Activated CD8-positive, alpha-beta T cell treated with anti-CD3 and anti-CD28 coated beads for 36 hours (primary cell): ENCODE results near the gene ZNF555. TPM values are rescaled to one million over a fixed set of nuclear protein-coding genes. Genes with fewer than 3 reads are reported as not detected.

Source experiments
- ATAC-seq: fragments of 200-7000 bp; cut with Tn5 transposase; one replicate; pipeline ENCODE4 v1.10.0; 2021; ENCODE audit warnings: mild to moderate bottlenecking, moderate library complexity
- CTCF ChIA-PET: fragments of 350-600 bp; sonication (Branson Sonifier 250); formaldehyde crosslinking; loops from one replicate; lab custom pipeline; 2021; ENCODE audit warnings: antibody characterized with exemption; lab: Charles Lee
- POLR2A ChIA-PET: fragments of 350-600 bp; sonication (Branson Sonifier 250); formaldehyde crosslinking; loops from one replicate; lab custom pipeline; 2021; ENCODE audit warnings: antibody characterized with exemption; lab: Charles Lee
- DNase-seq: peaks from one replicate; pipeline ENCODE4 v3.0.0-alpha.2; 2020
- H3K27ac Mint-ChIP-seq: one replicate; pipeline ENCODE4 v1.8.0; 2021; ENCODE audit warnings: mild to moderate bottlenecking, mixed read lengths
- H3K27me3 Mint-ChIP-seq: one replicate; pipeline ENCODE4 v1.8.0; 2021; ENCODE audit warnings: mixed read lengths
- H3K36me3 Mint-ChIP-seq: one replicate; pipeline ENCODE4 v1.8.0; 2021; ENCODE audit warnings: low read depth, mixed read lengths
- H3K4me1 Mint-ChIP-seq: one replicate; pipeline ENCODE4 v1.8.0; 2021; ENCODE audit warnings: low read depth, mixed read lengths
- H3K4me3 Mint-ChIP-seq: one replicate; pipeline ENCODE4 v1.8.0; 2021; ENCODE audit warnings: mild to moderate bottlenecking, moderate library complexity, mixed read lengths
- H3K9me3 Mint-ChIP-seq: one replicate; pipeline ENCODE4 v1.8.0; 2021; ENCODE audit warnings: mixed read lengths
- CTCF ChIP-seq: fragments of 200-600 bp; IDR thresholded peaks from one replicate; pipeline ENCODE4 v1.8.0; 2022; ENCODE audit warnings: antibody characterized with exemption, mild to moderate bottlenecking
- intact Hi-C: fragments of 100-400 bp; cut with micrococcal nuclease; formaldehyde crosslinking; loops from one replicate; pipeline ENCODE4 v1.10.0; 2022
- total RNA-seq, 2 experiments: library from RNA; stranded (reverse); gene quantifications; one replicate each; pipeline ENCODE4 v1.2.3, GENCODE V29; 2021

Gene ZNF555
- total RNA-seq, 2 experiments from 2014 or later: 1.5 to 2.1 TPM

GRCh38 chr19:2799273-2800020, 41.8 kb upstream of the ZNF555 start:
- Mint-ChIP-seq H3K27ac (no peak overlapping the region), H3K4me3 (no peak overlapping the region), H3K27me3 (no peaks in the 10 kb centered on the region), H3K4me1 (peaks cover 5% of the 10 kb centered on the region), H3K36me3 (peaks cover 32% of the 10 kb centered on the region), H3K9me3 (no peaks in the 10 kb centered on the region)
- ATAC-seq (no peak), DNase-seq (no peak)
- ChIA-PET POLR2A (interaction anchor here (0.6 kb wide), 1 partner anchor 497 kb away, joined by 3 read pairs; no protein-coding TSS in a partner anchor), CTCF (interaction anchor here (1.1 kb wide), 1 partner anchor 20 kb away, joined by 3 read pairs; the partner anchor contains the start of gene ZNF554)
- TF ChIP-seq CTCF: no peak
- intact Hi-C loops: no loop called here

- no peak overlapping the region for H3K4me3 Mint-ChIP-seq
- no peak for DNase-seq
- H3K36me3 Mint-ChIP-seq: peaks cover 31% of the 10 kb centered on the region
- H3K27me3 Mint-ChIP-seq: no peaks in the 10 kb centered on the region
- ChIA-PET CTCF (interaction anchor here (1.1 kb wide), 1 partner anchor 51 kb away, joined by 4 read pairs; no protein-coding TSS in a partner anchor), POLR2A (no interaction called here)
- no peak for TF ChIP-seq CTCF
- H3K27ac Mint-ChIP-seq: no peak overlapping the region
- H3K9me3 Mint-ChIP-seq: no peaks in the 10 kb centered on the region
- ATAC-seq: no peak
- intact Hi-C loops: no loop called here
- H3K4me1 Mint-ChIP-seq: peaks cover 5% of the 10 kb centered on the region
These were observed 40.8 kb upstream of the ZNF555 start for GRCh38 chr19:2800506-2800905.

GRCh38 chr19:2802826-2803225, 38.4 kb upstream of the ZNF555 start:
- ChIA-PET CTCF (no interaction called here), POLR2A (no interaction called here)
- intact Hi-C loops: no loop called here
- no peak overlapping the region for H3K4me3 Mint-ChIP-seq
- peaks cover 22% of the 10 kb centered on the region for H3K36me3 Mint-ChIP-seq
- no peak overlapping the region for H3K27ac Mint-ChIP-seq
- no peak for ATAC-seq
- no peak for TF ChIP-seq CTCF
- no peaks in the 10 kb centered on the region for H3K27me3 Mint-ChIP-seq
- no peaks in the 10 kb centered on the region for H3K9me3 Mint-ChIP-seq
- H3K4me1 Mint-ChIP-seq: peaks cover 5% of the 10 kb centered on the region
- DNase-seq: no peak

GRCh38 chr19:2803486-2804155, 37.7 kb upstream of the ZNF555 start:
- DNase-seq: no peak
- Mint-ChIP-seq H3K9me3 (no peaks in the 10 kb centered on the region), H3K4me3 (no peak overlapping the region), H3K36me3 (peaks cover 23% of the 10 kb centered on the region), H3K4me1 (peaks cover 5% of the 10 kb centered on the region), H3K27ac (no peak overlapping the region), H3K27me3 (no peaks in the 10 kb centered on the region)
- intact Hi-C loops: no loop called here
- no peak for ATAC-seq
- CTCF ChIA-PET: no interaction called here
- POLR2A ChIA-PET: no interaction called here
- TF ChIP-seq CTCF: no peak
